Activated T-cell treated with anti-CD3 and anti-CD28 coated beads, Interleukin-2, amount 50 U/mL, for 1 hour (primary cell): ENCODE data around the gene KPNA1.
A peak's percentile ranks its signal among the peaks of the same experiment; 100 is the strongest.

Experiments
- DNase-seq: peaks from one replicate; pipeline ENCODE4 v3.0.0-alpha.2; 2020

The KPNA1 gene

GRCh38 chr3:122514123-122515019 lies at the start of gene KPNA1:
Gene KPNA1, minus strand, starts transcription at chr3:122514939. Its CDS starts 18,374 bp downstream, at chr3:122496565.
- peak; percentile 88 for DNase-seq

GRCh38 chr3:122564155-122564912 lies 49.6 kb upstream of the KPNA1 start, which contains the start of the genes DTX3L and PARP9:
Gene DTX3L, plus strand, starts transcription at chr3:122564338. Its CDS starts 89 bp downstream, at chr3:122564427.
Gene PARP9, minus strand, starts transcription at chr3:122564300. Its CDS starts 4,680 bp downstream, at chr3:122559620.
- peak; percentile 76 for DNase-seq

GRCh38 chr3:122563717-122564025 lies 48.9 kb upstream of the KPNA1 start:
- DNase-seq, result no peak

- no peak for DNase-seq
Observed at GRCh38 chr3:122562923-122563716, 48.4 kb upstream of the KPNA1 start.

- no peak for DNase-seq
Observed at GRCh38 chr3:122560680-122561079, 45.9 kb upstream of the KPNA1 start.

GRCh38 chr3:122559906-122560305 lies 45.2 kb upstream of the KPNA1 start:
- no peak for DNase-seq

- no peak for DNase-seq
Observed at GRCh38 chr3:122558605-122559004, 43.9 kb upstream of the KPNA1 start.

GRCh38 chr3:122557356-122557755 lies 42.6 kb upstream of the KPNA1 start:
- no peak for DNase-seq

- no peak for DNase-seq
Observed at GRCh38 chr3:122555275-122556071, 40.7 kb upstream of the KPNA1 start.

- DNase-seq, result no peak
Observed at GRCh38 chr3:122553171-122553570, 38.4 kb upstream of the KPNA1 start.

GRCh38 chr3:122548619-122549018 lies 33.9 kb upstream of the KPNA1 start:
- DNase-seq, result no peak

- no peak for DNase-seq
Observed at GRCh38 chr3:122548076-122548475, 33.3 kb upstream of the KPNA1 start.

- no peak for DNase-seq
Observed at GRCh38 chr3:122546151-122546550, 31.4 kb upstream of the KPNA1 start.

- no peak for DNase-seq
Observed at GRCh38 chr3:122538956-122539490, 24.3 kb upstream of the KPNA1 start.

- no peak for DNase-seq
Observed at GRCh38 chr3:122536632-122537001, 21.9 kb upstream of the KPNA1 start.

GRCh38 chr3:122535964-122536631 lies 21.4 kb upstream of the KPNA1 start:
- no peak for DNase-seq

- DNase-seq, result no peak
Observed at GRCh38 chr3:122533931-122534334, 19.2 kb upstream of the KPNA1 start.

GRCh38 chr3:122533480-122533879 lies 18.7 kb upstream of the KPNA1 start:
- DNase-seq, result no peak

GRCh38 chr3:122530164-122530563 lies 15.4 kb upstream of the KPNA1 start:
- DNase-seq, result no peak

- DNase-seq, result no peak
Observed at GRCh38 chr3:122523317-122523716, 8.6 kb upstream of the KPNA1 start.

GRCh38 chr3:122520861-122521260 lies 6.1 kb upstream of the KPNA1 start:
- DNase-seq, result no peak
